Measurements from ENCODE around the gene STMP1.
"Not testable (repeated sequence)": the region's sequence is repeated elsewhere in the genome, so short reads cannot be mapped to it uniquely, and the experiment has no call there.

STMP1 gene

DNA sequence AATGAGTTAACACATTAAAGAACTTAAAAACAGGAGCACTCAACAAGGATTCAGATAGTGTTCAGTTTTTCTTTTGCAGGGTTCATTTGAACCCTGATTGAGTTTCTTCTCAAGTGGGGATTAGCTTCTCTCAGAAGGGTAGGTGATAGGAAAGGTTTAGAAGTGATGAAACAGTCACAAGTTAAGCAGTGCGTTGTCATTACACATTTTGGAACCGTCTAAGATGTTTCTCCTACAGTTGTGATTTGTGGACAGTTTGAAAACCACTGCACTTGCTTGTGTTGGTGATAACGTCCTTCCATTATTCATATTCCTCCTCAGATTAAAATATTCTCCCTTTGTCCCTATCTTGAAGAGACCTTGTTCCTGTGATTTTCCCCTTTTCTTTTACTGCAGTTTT is 2.7 kb downstream of the STMP1 start:
- no peak for DNase-seq

DNA sequence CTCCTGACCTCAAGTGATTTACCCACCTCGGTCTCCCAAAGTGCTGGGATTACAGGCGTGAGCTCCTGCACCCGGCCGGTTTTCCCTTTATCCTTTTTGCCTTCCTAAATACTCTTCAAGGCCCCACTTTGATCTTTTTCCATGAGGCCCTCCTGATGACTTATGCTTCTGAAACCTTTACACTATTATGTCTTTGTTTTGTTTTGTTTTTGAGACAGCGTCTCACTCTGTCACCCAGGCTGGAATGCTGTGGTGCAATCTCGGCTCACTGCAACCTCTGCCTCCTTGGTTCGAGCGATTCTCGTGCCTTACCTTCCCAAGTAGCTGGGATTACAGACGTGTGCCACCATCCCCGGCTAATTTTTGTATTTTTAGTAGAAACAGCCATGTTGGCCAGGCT is 3.8 kb downstream of the STMP1 start:
- DNase-seq = no peak

- DNase-seq = no peak
These were observed 4.5 kb downstream of the STMP1 start for GRCh38 chr7:135666846-135667245.

- DNase-seq = not testable (repeated sequence)
These were observed 5.3 kb downstream of the STMP1 start for GRCh38 chr7:135667626-135668025.

- DNase-seq = not testable (repeated sequence)
These were observed 6.6 kb downstream of the STMP1 start for GRCh38 chr7:135668852-135669395.

DNA sequence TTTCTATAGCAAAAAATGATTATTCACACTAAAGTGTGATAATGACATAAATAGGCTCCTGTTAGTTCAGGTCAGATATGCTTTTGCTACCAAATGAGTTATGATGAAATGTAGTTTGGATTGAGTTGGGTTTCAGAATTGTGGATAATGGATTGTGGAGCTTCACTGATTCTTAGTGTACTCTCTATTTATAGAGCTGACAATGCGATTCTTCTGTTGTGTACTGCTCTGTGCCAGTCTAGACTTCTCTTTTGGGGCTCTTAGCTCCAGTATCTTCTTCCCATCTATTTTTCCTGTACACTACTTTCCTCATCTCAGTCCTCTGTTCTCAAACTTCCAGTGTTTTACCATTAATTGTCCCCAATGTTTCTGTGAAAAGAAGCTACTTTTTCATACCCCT is 7.5 kb downstream of the STMP1 start:
- no peak for DNase-seq

- no peak for DNase-seq
These were observed 7.9 kb downstream of the STMP1 start for GRCh38 chr7:135670179-135670578.

GRCh38 chr7:135672560-135673359 is 10.4 kb downstream of the STMP1 start:
- peak; percentile 61 for DNase-seq

DNA sequence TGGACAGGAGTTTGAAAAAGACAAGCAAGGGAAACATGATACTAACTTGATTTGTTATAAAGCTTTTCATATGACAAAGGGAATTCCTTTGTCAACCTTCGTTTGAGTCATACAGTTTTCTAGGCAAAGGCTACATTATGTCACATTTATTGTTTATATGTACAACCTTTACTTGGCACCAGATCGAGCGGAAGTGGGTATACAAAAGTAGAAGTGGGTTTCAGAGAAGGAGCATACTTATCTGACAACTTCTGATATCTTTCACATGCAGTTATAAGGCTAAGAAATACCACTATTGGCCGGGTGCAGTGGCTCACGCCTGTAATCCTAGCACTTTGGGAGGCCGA is 11.0 kb downstream of the STMP1 start:
- no peak for DNase-seq

GRCh38 chr7:135678612-135679575 is 16.6 kb downstream of the STMP1 start:
- peak; percentile 57 for DNase-seq

DNA sequence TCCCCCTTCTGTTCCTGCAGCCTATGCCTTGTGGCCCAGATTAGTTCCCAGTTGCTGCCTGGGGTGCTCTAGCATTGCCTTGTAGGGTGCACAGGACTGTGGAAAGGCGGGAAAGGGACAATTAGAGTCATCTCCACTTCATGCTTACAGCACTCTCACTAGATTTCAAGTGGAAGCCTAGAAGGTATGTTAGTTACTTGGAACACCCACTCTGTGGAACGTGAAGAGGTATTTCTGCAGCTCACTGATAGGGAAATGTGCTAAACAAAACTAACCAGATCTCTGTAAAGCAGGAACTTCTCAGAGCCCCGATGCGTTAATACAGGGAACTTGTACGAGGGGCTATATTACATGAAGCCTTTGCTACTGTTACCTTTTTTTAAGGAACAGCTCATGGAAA is 19.4 kb downstream of the STMP1 start:
- no peak for DNase-seq

- no peak for DNase-seq
These were observed 19.9 kb downstream of the STMP1 start for GRCh38 chr7:135682191-135682590.

DNA sequence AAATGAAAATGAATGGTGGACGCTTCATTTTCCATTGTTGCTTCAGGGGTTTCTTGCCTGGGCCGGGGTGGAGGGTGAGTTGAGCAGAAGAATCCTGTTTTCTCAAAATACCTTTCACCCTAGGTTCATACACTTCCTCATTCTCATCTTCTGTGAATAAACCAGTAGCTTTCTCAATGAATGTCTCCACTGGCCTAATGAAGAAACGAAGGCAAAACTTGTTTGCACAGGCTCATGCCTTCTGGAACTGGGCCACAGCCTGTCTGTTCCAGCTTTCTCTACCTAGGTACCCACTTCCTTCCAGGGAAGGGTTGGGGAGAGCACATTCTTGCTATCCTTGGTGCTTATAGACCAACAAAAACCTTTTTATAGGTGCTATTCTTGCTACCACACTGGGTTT is 21.3 kb downstream of the STMP1 start:
- DNase-seq = no peak

- no peak for DNase-seq
These were observed 21.8 kb downstream of the STMP1 start for GRCh38 chr7:135684136-135684535.

GRCh38 chr7:135684699-135685098 is 22.4 kb downstream of the STMP1 start:
- DNase-seq = no peak

DNA sequence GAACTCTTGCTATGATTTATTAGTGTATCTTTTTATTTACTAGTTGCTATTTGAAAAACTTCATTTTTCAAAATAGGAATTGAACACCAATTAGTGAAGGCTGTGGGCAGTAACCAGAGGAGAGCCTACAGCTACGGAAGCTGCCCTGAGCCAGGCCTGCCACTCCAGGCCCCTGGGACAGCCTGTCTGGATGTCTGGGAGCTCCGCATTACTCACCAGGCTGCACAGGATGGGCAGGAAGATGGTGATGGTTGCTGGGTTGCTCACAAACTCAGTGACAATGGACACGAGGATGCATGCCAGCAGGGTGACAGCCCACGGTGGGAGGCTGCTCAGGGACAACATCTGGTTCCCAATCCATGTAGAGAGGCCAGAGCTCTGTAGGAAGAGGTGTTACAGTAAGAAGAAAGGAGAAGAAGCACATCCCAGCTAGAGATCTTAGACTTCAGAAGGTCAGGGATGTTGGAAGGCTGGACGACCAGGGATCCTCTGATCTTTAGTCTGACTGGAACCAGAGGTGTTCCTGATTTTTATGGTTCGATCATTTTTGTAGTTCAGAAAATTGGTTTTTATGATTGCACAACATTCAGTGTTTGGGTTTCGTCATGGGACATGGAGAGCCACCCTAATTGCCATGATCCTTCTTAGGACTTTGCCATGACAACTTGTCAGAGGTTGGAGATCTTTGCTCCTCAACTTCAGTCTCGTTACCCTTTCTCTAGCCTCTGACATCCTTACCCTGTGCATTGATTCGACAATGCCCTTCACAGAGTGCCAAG is 23.2 kb downstream of the STMP1 start:
- DNase-seq = no peak

DNA sequence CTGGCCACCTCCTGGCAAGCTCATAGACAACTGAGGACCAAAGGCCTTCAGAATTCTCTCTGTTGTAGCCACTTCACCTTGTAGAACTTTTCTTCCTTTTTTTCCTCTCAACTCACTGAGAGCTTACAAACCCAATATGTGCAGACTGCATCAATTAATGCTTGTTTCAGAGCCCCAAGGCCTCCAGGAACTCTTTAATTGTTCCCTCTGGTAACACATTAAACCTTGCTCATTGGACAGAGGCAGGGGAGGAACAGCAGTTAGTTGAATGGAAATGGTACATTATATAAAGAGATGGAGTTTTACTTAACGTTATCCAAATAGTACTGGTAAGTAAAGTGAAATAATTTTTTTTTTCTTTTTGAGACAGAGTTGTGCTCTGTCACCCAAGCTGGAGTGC is 25.2 kb downstream of the STMP1 start:
- DNase-seq = no peak

GRCh38 chr7:135690566-135690965 is 28.3 kb downstream of the STMP1 start:
- no peak for DNase-seq

DNA sequence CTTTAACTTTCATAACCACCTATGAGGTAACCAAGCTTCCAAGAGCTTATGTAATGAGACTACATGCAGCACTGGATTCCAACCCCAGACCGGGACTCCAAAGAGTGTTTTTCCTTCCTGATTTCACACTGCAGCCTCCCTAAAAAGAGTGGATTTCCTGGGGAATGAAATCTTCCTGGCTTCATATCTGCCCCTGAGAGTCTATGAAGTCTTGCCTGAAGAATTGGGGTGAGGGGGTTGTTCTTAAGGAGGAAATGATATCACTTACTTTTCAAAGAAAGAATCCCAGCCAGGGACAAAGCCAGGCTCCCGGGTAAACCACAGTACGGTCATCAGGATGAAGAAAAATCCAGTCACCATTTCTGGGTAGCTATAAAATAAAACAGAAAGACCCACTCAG is 29.7 kb downstream of the STMP1 start:
- DNase-seq = no peak

DNA sequence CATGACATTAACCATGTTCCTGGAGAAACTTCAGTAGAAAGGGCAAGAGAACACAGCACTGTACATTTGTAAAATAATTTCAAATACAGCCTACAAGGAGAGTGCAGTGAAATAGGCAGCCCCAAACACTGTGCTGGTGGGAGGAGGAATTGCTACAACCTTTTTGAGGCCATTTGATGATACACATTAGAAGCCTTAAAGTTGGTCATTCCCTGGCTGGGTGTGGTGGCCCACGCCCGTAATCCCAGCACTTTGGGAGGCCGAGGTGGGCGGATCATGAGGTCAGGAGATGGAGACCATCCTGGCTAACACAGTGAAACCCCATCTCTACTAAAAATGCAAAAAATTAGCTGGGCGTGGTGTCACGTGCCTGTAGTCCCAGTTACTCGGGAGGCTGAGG is 30.3 kb downstream of the STMP1 start:
- DNase-seq = not testable (repeated sequence)

- DNase-seq = no peak
These were observed 31.2 kb downstream of the STMP1 start for GRCh38 chr7:135693558-135693957.

GRCh38 chr7:135697276-135698049 is 35.1 kb downstream of the STMP1 start:
- no peak for DNase-seq

Measured in NCI-H1092 treated with DMSO at 0.1 percent for 48 hours (cell line).